IMR-90 (cell line): ENCODE data around the gene TFAP2C.

Source experiments
- BHLHE40 ChIP-seq: fragments of 150-350 bp; IDR thresholded peaks from 2 replicates; pipeline ENCODE4 v1.6.1; 2016; ENCODE audit warnings: mild to moderate bottlenecking, low read depth, low read length
- FOS ChIP-seq: fragments of 150-350 bp; IDR thresholded peaks from 2 replicates; pipeline ENCODE4 v1.6.1; 2016; ENCODE audit warnings: low read depth, low read length
- POLR2A ChIP-seq: IDR thresholded peaks from 2 replicates; pipeline ENCODE4 v1.6.1; 2012; ENCODE audit warnings: mild to moderate bottlenecking, low read depth, low read length
- RAD21 ChIP-seq: IDR thresholded peaks from 2 replicates; pipeline ENCODE4 v1.6.1; 2012; ENCODE audit warnings: low read length, improper control_type of control experiment
- RCOR1 ChIP-seq: IDR thresholded peaks from 2 replicates; pipeline ENCODE4 v1.6.1; 2012; ENCODE audit warnings: mild to moderate bottlenecking, low read length, improper control_type of control experiment; ENCODE audit not compliant: insufficient replicate concordance

- TF ChIP-seq POLR2A (no peak), RAD21 (no peak), FOS (no peak), BHLHE40 (no peak), RCOR1 (no peak)
These were observed 469 bp downstream of the TFAP2C start for GRCh38 chr20:56629464-56630085.
